GM18520 (cell line): ENCODE results near the gene PTPRM.
A peak's percentile ranks its signal among the peaks of the same experiment; 100 is the strongest.

Experiments used
- ATAC-seq: cut with Tn5 transposase; IDR thresholded peaks from one replicate; pipeline ENCODE4 v1.9.1; 2021; ENCODE audit not compliant: unreplicated experiment

PTPRM gene

GRCh38 chr18:7789856-7790552, 222.9 kb downstream of the PTPRM start:
- ATAC-seq: no peak

GRCh38 chr18:7793100-7793499, 226.0 kb downstream of the PTPRM start:
- no peak for ATAC-seq

GRCh38 chr18:7803956-7804469, 236.9 kb downstream of the PTPRM start:
- ATAC-seq: no peak

- ATAC-seq: no peak
Observed at GRCh38 chr18:7805096-7805495, 238.0 kb downstream of the PTPRM start.

- no peak for ATAC-seq
Observed at GRCh38 chr18:7805880-7806279, 238.8 kb downstream of the PTPRM start.

GRCh38 chr18:7807936-7808453, 240.9 kb downstream of the PTPRM start:
- ATAC-seq: no peak

- no peak for ATAC-seq
Observed at GRCh38 chr18:7808992-7809391, 241.9 kb downstream of the PTPRM start.

GRCh38 chr18:7809455-7809854, 242.3 kb downstream of the PTPRM start:
- no peak for ATAC-seq

- no peak for ATAC-seq
Observed at GRCh38 chr18:7809978-7810377, 242.9 kb downstream of the PTPRM start.

GRCh38 chr18:7812431-7813063, 245.4 kb downstream of the PTPRM start:
- ATAC-seq: no peak

GRCh38 chr18:7813131-7813530, 246.0 kb downstream of the PTPRM start:
- no peak for ATAC-seq

GRCh38 chr18:7814754-7815315, 247.7 kb downstream of the PTPRM start:
- ATAC-seq: no peak

- no peak for ATAC-seq
Observed at GRCh38 chr18:7815787-7816186, 248.7 kb downstream of the PTPRM start.

- ATAC-seq: no peak
Observed at GRCh38 chr18:7817575-7818230, 250.6 kb downstream of the PTPRM start.

GRCh38 chr18:7821784-7822183, 254.7 kb downstream of the PTPRM start:
- ATAC-seq: no peak

GRCh38 chr18:7822435-7823331, 255.6 kb downstream of the PTPRM start:
- no peak for ATAC-seq

- no peak for ATAC-seq
Observed at GRCh38 chr18:7824970-7825369, 257.9 kb downstream of the PTPRM start.

- peak; percentile 79 for ATAC-seq
Observed at GRCh38 chr18:7830468-7830867, 263.4 kb downstream of the PTPRM start.

- no peak for ATAC-seq
Observed at GRCh38 chr18:7839548-7839947, 272.4 kb downstream of the PTPRM start.

GRCh38 chr18:7840411-7840810, 273.3 kb downstream of the PTPRM start:
- ATAC-seq: no peak
